Measurements from ENCODE around the gene RAD23A.
"Not testable (repeated sequence)": the region's sequence is repeated elsewhere in the genome, so short reads cannot be mapped to it uniquely, and the experiment has no call there.

Gene RAD23A

GRCh38 chr19:12953138-12953798 is 7.6 kb downstream of the RAD23A start:
- no peak for DNase-seq (ENCODE audit: low read depth, low spot score)
- peak overlapping the region; percentile 80 for H3K27ac ChIP-seq

GRCh38 chr19:12953799-12954611 is 8.3 kb downstream of the RAD23A start:
- no peak for DNase-seq (ENCODE audit: low read depth, low spot score)
- H3K27ac ChIP-seq: peak overlapping the region; percentile 80

- H3K27ac ChIP-seq: peak overlapping the region; percentile 80
Measured at GRCh38 chr19:12954612-12954962, 8.9 kb downstream of the RAD23A start.

GRCh38 chr19:12955575-12955974 is 9.9 kb downstream of the RAD23A start:
- peak overlapping the region; percentile 80 for H3K27ac ChIP-seq
- not testable (repeated sequence) for DNase-seq (ENCODE audit: low read depth, low spot score)

More at GRCh38 chr19:12954612-12954962, 8.9 kb downstream of the RAD23A start:
- DNase-seq (ENCODE audit: low read depth, low spot score): no peak

- H3K27ac ChIP-seq: peak overlapping the region; percentile 80
Measured at GRCh38 chr19:12955996-12956395, 10.3 kb downstream of the RAD23A start.

GRCh38 chr19:12956446-12957388 is 11.1 kb downstream of the RAD23A start, which contains the start of gene GADD45GIP1:
GADD45GIP1 (minus strand) TSS chr19:12957223; CDS start chr19:12957212, 11 bp downstream.
- peak within 1 kb of the TSS; percentile 80 for H3K27ac ChIP-seq
- DNase-seq (ENCODE audit: low read depth, low spot score): no peak

More at GRCh38 chr19:12955996-12956395, 10.3 kb downstream of the RAD23A start:
- DNase-seq (ENCODE audit: low read depth, low spot score): no peak

GRCh38 chr19:12957389-12957952 is 11.8 kb downstream of the RAD23A start:
- DNase-seq (ENCODE audit: low read depth, low spot score): not testable (repeated sequence)
- H3K27ac ChIP-seq: peak overlapping the region; percentile 80

- no peak overlapping the region for H3K27ac ChIP-seq
- no peak for DNase-seq (ENCODE audit: low read depth, low spot score)
Measured at GRCh38 chr19:12959481-12959880, 13.8 kb downstream of the RAD23A start.

GRCh38 chr19:12965017-12965811 is 19.6 kb downstream of the RAD23A start:
- DNase-seq (ENCODE audit: low read depth, low spot score): no peak
- peak overlapping the region; percentile 24 for H3K27ac ChIP-seq

GRCh38 chr19:12965812-12966135 is 20.1 kb downstream of the RAD23A start:
- no peak for DNase-seq (ENCODE audit: low read depth, low spot score)
- H3K27ac ChIP-seq: no peak overlapping the region

- DNase-seq (ENCODE audit: low read depth, low spot score): no peak
- no peak overlapping the region for H3K27ac ChIP-seq
Measured at GRCh38 chr19:12967907-12968306, 22.2 kb downstream of the RAD23A start.

GRCh38 chr19:12969292-12969988 is 23.8 kb downstream of the RAD23A start, which contains the start of gene DAND5:
DAND5 (plus strand) TSS chr19:12969576; CDS start chr19:12969661, 85 bp downstream.
- no peak for DNase-seq (ENCODE audit: low read depth, low spot score)
- H3K27ac ChIP-seq: no peak within 1 kb of the TSS

- H3K27ac ChIP-seq: no peak overlapping the region
- no peak for DNase-seq (ENCODE audit: low read depth, low spot score)
Measured at GRCh38 chr19:12970070-12970820, 24.6 kb downstream of the RAD23A start.

- H3K27ac ChIP-seq: no peak overlapping the region
Measured at GRCh38 chr19:12973236-12973635, 27.6 kb downstream of the RAD23A start.

GRCh38 chr19:12974301-12975220 is 28.9 kb downstream of the RAD23A start:
- DNase-seq (ENCODE audit: low read depth, low spot score): no peak
- H3K27ac ChIP-seq: no peak overlapping the region

More at GRCh38 chr19:12973236-12973635, 27.6 kb downstream of the RAD23A start:
- DNase-seq (ENCODE audit: low read depth, low spot score): no peak

GRCh38 chr19:12975221-12975741 is 29.6 kb downstream of the RAD23A start:
- DNase-seq (ENCODE audit: low read depth, low spot score): no peak

GRCh38 chr19:12976109-12976508 is 30.4 kb downstream of the RAD23A start:
- H3K27ac ChIP-seq; DNase-seq (ENCODE audit: low read depth, low spot score): not testable (repeated sequence)

More at GRCh38 chr19:12975221-12975741, 29.6 kb downstream of the RAD23A start:
- H3K27ac ChIP-seq: no peak overlapping the region

All from epithelial cell of prostate (primary cell).